SK-N-SH (cell line): ENCODE results near the gene ACER3.

Source experiments
- CTCF ChIP-seq: fragments of 200-600 bp; sonication (generic); IDR thresholded peaks from 2 replicates; pipeline ENCODE4 v1.6.1; 2017; ENCODE audit warnings: antibody characterized with exemption, mild to moderate bottlenecking, moderate library complexity
- RAD21 ChIP-seq: IDR thresholded peaks from 2 replicates; pipeline ENCODE4 v1.6.1; 2012; ENCODE audit warnings: mild to moderate bottlenecking, low read length

GRCh38 chr11:76861490-76861953 lies 804 bp downstream of the ACER3 start:
- no peak for TF ChIP-seq CTCF
- no peak for TF ChIP-seq RAD21
